Measurements from ENCODE around the gene RARG. TPM values are rescaled to one million over a fixed set of nuclear protein-coding genes. Genes with fewer than 3 reads are reported as not detected.

RARG gene
- total RNA-seq, 4 donors from 2014 or later, result 2.6 to 15.4 (median 7.6) TPM; not detected in 1

DNA sequence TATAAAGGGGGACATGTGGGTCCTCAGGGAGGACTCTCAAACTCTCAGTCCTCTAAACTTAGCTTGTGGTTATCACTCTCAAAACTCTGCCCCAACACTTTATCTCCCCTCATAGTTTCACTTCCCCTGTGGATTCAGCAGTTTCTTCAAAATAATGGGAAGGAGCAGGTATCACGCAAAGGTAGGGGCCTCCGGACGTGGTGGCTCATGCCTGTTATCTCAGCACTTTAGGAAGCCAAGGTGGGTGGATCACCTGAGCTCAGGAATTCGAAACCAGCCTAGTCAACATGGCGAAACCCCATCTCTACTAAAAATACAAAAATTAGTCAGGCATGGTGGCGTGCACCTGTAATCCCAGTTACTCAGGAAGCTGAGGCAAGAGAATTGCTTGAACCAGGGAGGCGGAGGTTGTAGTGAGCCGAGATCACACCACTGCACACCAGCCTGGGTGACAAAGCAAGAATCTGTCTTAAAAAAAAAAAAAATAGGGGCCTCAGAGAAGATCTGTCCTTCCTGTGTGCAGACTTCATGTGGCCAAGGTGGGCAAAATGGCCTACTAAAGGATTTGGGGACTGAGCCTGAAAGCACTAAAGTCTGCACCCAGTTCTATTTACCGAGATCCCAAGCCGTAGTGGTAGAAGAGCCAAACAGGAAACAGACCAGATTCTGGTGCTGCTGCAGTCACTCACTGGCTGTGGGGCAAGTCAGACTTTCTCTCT is 31.4 kb downstream of the RARG start:
- peaks cover 0 to 22% (median 9%) of the 10 kb centered on the region in 4 donors for H3K4me1 ChIP-seq
- 60% methylated on average over 2 to 10 of the region's 10 CpGs for WGBS, 2 donors (ENCODE audit: low coverage in 1 of 2)
- no peak for DNase-seq
- intact Hi-C loops (cut with DNase I; ENCODE audit: low total_unique reads) (no loop called here), in situ Hi-C loops (cut with MboI; ENCODE audit: low pct_ligation_motif_present in 1 of 4, low pct_unique_long_range_greater_than_20kb in 1 of 4, low sequenced_read_pairs in 3 of 4) (no loop called here)
- H3K4me3 ChIP-seq, result no peak overlapping the region
- H3K27me3 ChIP-seq, result no peaks in the 10 kb centered on the region
- H3K9me3 ChIP-seq, result no peaks in the 10 kb centered on the region
- H3K27ac ChIP-seq, result peak overlapping the region in 3 of 4 donors; percentile 16 to 60 (median 42)
- TF ChIP-seq POLR2A (IDR thresholded peaks at IDR 0.05) (no peak), POLR2AphosphoS5 (IDR thresholded peaks at IDR 0.05) (no peak), EP300 (IDR thresholded peaks at IDR 0.05; ENCODE audit: low read depth) (no peak)
- TF ChIP-seq, protein P1, sequence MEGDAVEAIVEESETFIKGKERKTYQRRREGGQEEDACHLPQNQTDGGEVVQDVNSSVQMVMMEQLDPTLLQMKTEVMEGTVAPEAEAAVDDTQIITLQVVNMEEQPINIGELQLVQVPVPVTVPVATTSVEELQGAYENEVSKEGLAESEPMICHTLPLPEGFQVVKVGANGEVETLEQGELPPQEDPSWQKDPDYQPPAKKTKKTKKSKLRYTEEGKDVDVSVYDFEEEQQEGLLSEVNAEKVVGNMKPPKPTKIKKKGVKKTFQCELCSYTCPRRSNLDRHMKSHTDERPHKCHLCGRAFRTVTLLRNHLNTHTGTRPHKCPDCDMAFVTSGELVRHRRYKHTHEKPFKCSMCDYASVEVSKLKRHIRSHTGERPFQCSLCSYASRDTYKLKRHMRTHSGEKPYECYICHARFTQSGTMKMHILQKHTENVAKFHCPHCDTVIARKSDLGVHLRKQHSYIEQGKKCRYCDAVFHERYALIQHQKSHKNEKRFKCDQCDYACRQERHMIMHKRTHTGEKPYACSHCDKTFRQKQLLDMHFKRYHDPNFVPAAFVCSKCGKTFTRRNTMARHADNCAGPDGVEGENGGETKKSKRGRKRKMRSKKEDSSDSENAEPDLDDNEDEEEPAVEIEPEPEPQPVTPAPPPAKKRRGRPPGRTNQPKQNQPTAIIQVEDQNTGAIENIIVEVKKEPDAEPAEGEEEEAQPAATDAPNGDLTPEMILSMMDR (IDR thresholded peaks at IDR 0.05), result no peak
- no peaks in the 10 kb centered on the region for H3K36me3 ChIP-seq

GRCh38 chr12:53200107-53200457 is 31.9 kb downstream of the RARG start:
- intact Hi-C loops (cut with DNase I; ENCODE audit: low total_unique reads), result no loop called here
- WGBS, 2 donors (ENCODE audit: low coverage in 1 of 2), result 96% methylated on average over 2 of the region's 2 CpGs; no CpG with 5 or more reads in 1 of the 2 donors
- no peaks in the 10 kb centered on the region for H3K36me3 ChIP-seq
- no peak for DNase-seq
- in situ Hi-C loops (cut with MboI; ENCODE audit: low pct_ligation_motif_present in 1 of 4, low pct_unique_long_range_greater_than_20kb in 1 of 4, low sequenced_read_pairs in 3 of 4), result no loop called here
- H3K9me3 ChIP-seq, result no peaks in the 10 kb centered on the region
- TF ChIP-seq POLR2AphosphoS5 (IDR thresholded peaks at IDR 0.05), result no peak
- TF ChIP-seq EP300 (IDR thresholded peaks at IDR 0.05; ENCODE audit: low read depth), result no peak
- TF ChIP-seq POLR2A (IDR thresholded peaks at IDR 0.05), result no peak
- H3K4me1 ChIP-seq, result peaks cover 0 to 22% (median 9%) of the 10 kb centered on the region in 4 donors
- H3K27ac ChIP-seq, result peak overlapping the region in 1 of 4 donors; percentile 7
- no peak overlapping the region for H3K4me3 ChIP-seq
- H3K27me3 ChIP-seq, result no peaks in the 10 kb centered on the region

DNA sequence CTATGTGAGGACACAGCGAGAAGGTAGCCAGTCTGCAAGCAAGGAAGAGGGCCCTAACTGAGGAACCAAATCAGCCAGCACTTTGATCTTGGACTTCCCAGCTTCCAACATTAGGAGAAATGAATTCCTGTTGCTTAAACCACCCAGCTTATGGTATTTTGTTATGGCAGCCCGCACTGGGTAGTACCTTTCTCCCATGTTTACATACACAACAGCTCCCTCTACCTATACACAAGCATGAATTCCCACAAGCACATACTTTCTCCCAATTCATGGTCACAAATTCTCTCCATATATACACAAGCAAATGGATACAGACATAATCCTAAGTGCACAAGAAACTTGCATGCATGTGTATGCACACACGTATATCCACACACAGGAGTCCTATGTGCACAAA is 32.3 kb downstream of the RARG start:
- peak overlapping the region in 1 of 4 donors; percentile 7 for H3K27ac ChIP-seq
- peaks cover 0 to 22% (median 9%) of the 10 kb centered on the region in 4 donors for H3K4me1 ChIP-seq
- no peaks in the 10 kb centered on the region for H3K36me3 ChIP-seq
- WGBS, 2 donors (ENCODE audit: low coverage in 1 of 2), result 80 to 83% methylated on average over 2 to 3 of the region's 3 CpGs
- H3K9me3 ChIP-seq, result no peaks in the 10 kb centered on the region
- intact Hi-C loops (cut with DNase I; ENCODE audit: low total_unique reads), result loop anchor here (10.0 kb wide), 1 partner anchor 135 kb away; no protein-coding TSS in a partner anchor
- no peaks in the 10 kb centered on the region for H3K27me3 ChIP-seq
- TF ChIP-seq POLR2AphosphoS5 (IDR thresholded peaks at IDR 0.05), result no peak
- TF ChIP-seq, protein P1 (IDR thresholded peaks at IDR 0.05), result no peak
- no peak for TF ChIP-seq EP300 (IDR thresholded peaks at IDR 0.05; ENCODE audit: low read depth)
- no peak for TF ChIP-seq POLR2A (IDR thresholded peaks at IDR 0.05)
- in situ Hi-C loops (cut with MboI; ENCODE audit: low pct_ligation_motif_present in 1 of 4, low pct_unique_long_range_greater_than_20kb in 1 of 4, low sequenced_read_pairs in 3 of 4), result loop anchor here in 1 of 4 donors (25.0 kb wide), 1 partner anchor 137 kb away; the partner anchor contains the start of gene TNS2
- H3K4me3 ChIP-seq, result no peak overlapping the region
- DNase-seq, result no peak

GRCh38 chr12:53198486-53199110 is 33.4 kb downstream of the RARG start:
- H3K36me3 ChIP-seq, result no peaks in the 10 kb centered on the region
- no peaks in the 10 kb centered on the region for H3K27me3 ChIP-seq
- no peak for TF ChIP-seq POLR2A (IDR thresholded peaks at IDR 0.05)
- TF ChIP-seq, protein P1 (IDR thresholded peaks at IDR 0.05), result no peak
- no peak for TF ChIP-seq POLR2AphosphoS5 (IDR thresholded peaks at IDR 0.05)
- no peak for TF ChIP-seq EP300 (IDR thresholded peaks at IDR 0.05; ENCODE audit: low read depth)
- WGBS, 2 donors (ENCODE audit: low coverage in 1 of 2), result 85 to 100% methylated on average over 1 to 5 of the region's 5 CpGs
- H3K27ac ChIP-seq, result no peak overlapping the region
- no peak for DNase-seq
- intact Hi-C loops (cut with DNase I; ENCODE audit: low total_unique reads), result loop anchor here (10.0 kb wide), 1 partner anchor 134 kb away; no protein-coding TSS in a partner anchor
- no peaks in the 10 kb centered on the region for H3K9me3 ChIP-seq
- in situ Hi-C loops (cut with MboI; ENCODE audit: low pct_ligation_motif_present in 1 of 4, low pct_unique_long_range_greater_than_20kb in 1 of 4, low sequenced_read_pairs in 3 of 4), result loop anchor here in 1 of 4 donors (25.0 kb wide), 1 partner anchor 136 kb away; the partner anchor contains the start of gene TNS2
- peaks cover 0 to 22% (median 9%) of the 10 kb centered on the region in 4 donors for H3K4me1 ChIP-seq
- H3K4me3 ChIP-seq, result no peak overlapping the region

All from transverse colon (tissue), 4 donors.